H1 (cell line): Measurements from ENCODE around the gene KIAA0586. TPM values are rescaled to one million over a fixed set of nuclear protein-coding genes. Genes with fewer than 3 reads are reported as not detected.

Source experiments
- EZH2 ChIP-seq: fragments of 200-600 bp; sonication (generic); IDR thresholded peaks from 2 replicates; pipeline ENCODE4 v1.7.1; 2012; ENCODE audit warnings: low read depth, mild to moderate bottlenecking, moderate library complexity, low read length, inconsistent platforms; ENCODE audit not compliant: severe bottlenecking
- MAX ChIP-seq: IDR thresholded peaks from 2 replicates; pipeline ENCODE4 v1.6.1; 2012; ENCODE audit warnings: inconsistent platforms
- RNF2 ChIP-seq: fragments of 200-900, 300-1000 bp; sonication (generic); IDR thresholded peaks from 2 replicates; pipeline ENCODE4 v1.7.1; 2016; ENCODE audit warnings: borderline replicate concordance, low read depth, mild to moderate bottlenecking, antibody characterized with exemption, low read length; ENCODE audit not compliant: poor library complexity, severe bottlenecking; ENCODE audit errors: missing control alignments
- SRF ChIP-seq: IDR thresholded peaks from 2 replicates; pipeline ENCODE4 v1.6.1; 2011; ENCODE audit warnings: mild to moderate bottlenecking, low read depth, low read length, moderate library complexity
- TCF12 ChIP-seq: IDR thresholded peaks from 2 replicates; pipeline ENCODE4 v1.6.1; 2011; ENCODE audit warnings: low read depth, mild to moderate bottlenecking, low read length
- USF2 ChIP-seq: IDR thresholded peaks from 2 replicates; pipeline ENCODE4 v1.6.1; 2011; ENCODE audit warnings: low read length, improper control_type of control experiment
- polyA plus RNA-seq, 7 experiments: library from polyadenylated mRNA; depleted of rRNA in 3 of 7; stranded (reverse) in 5 of 7; unstranded in 2 of 7; fragments of >200 nt in 5 of 7; fragments of 200-250 nt in 2 of 7; gene quantifications; 1 replicate in 5 of 7; 2 replicates in 1 of 7; 4 replicates in 1 of 7; pipeline versions ENCODE4 v1.2.1 to v1.2.3, GENCODE V29; 2011 to 2013; ENCODE audit warnings: missing spikeins in 2 of 7, mixed read lengths in 2 of 7
- total RNA-seq: library from RNA; stranded (reverse); fragmentation: NEBNext Ultra II Directional; extraction: Animal tissue kit (Norgen Biotek cat#: 25700); gene quantifications from 2 replicates; pipeline ENCODE4 v1.2.1, GENCODE V29; 2021

The KIAA0586 gene
- total and polyA plus RNA-seq, 2 of the 8 experiments (the other 6 are each of a cell fraction or from before 2014, with no cell fraction given): 7.2 to 24.8 TPM

GRCh38 chr14:58397156-58397555 lies 30.4 kb upstream of the KIAA0586 start (continued):
- no peak for TF ChIP-seq RNF2
- TF ChIP-seq MAX: no peak
- TF ChIP-seq USF2: no peak
- no peak for TF ChIP-seq EZH2
- no peak for TF ChIP-seq TCF12
- TF ChIP-seq SRF: no peak
